GM18858 (cell line): ENCODE data around the gene SEMA4A.

ENCODE experiments used
- ATAC-seq: cut with Tn5 transposase; IDR thresholded peaks from one replicate; pipeline ENCODE4 v1.9.1; 2021; ENCODE audit not compliant: unreplicated experiment

Gene SEMA4A

GRCh38 chr1:156134716-156135435 lies 18.5 kb upstream of the SEMA4A start:
- no peak for ATAC-seq

GRCh38 chr1:156135930-156136871 lies 17.2 kb upstream of the SEMA4A start:
- ATAC-seq = no peak

DNA sequence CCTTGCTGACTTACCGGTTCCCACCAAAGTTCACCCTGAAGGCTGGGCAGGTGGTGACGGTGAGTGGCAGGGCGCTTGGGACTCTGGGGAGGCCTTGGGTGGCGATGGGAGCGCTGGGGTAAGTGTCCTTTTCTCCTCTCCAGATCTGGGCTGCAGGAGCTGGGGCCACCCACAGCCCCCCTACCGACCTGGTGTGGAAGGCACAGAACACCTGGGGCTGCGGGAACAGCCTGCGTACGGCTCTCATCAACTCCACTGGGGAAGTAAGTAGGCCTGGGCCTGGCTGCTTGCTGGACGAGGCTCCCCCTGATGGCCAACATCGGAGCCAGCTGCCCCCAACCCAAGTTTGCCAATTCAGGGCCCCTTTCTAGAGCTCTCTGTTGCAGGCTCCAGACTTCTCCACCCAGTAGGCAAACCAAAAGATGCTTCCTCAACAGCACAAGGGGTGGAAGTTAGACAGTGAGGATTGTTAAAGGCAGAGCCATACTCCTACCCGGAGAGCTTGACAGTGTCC lies 16.4 kb upstream of the SEMA4A start:
- no peak for ATAC-seq

- ATAC-seq = no peak
These were observed 14.9 kb upstream of the SEMA4A start for GRCh38 chr1:156138458-156138867.

DNA sequence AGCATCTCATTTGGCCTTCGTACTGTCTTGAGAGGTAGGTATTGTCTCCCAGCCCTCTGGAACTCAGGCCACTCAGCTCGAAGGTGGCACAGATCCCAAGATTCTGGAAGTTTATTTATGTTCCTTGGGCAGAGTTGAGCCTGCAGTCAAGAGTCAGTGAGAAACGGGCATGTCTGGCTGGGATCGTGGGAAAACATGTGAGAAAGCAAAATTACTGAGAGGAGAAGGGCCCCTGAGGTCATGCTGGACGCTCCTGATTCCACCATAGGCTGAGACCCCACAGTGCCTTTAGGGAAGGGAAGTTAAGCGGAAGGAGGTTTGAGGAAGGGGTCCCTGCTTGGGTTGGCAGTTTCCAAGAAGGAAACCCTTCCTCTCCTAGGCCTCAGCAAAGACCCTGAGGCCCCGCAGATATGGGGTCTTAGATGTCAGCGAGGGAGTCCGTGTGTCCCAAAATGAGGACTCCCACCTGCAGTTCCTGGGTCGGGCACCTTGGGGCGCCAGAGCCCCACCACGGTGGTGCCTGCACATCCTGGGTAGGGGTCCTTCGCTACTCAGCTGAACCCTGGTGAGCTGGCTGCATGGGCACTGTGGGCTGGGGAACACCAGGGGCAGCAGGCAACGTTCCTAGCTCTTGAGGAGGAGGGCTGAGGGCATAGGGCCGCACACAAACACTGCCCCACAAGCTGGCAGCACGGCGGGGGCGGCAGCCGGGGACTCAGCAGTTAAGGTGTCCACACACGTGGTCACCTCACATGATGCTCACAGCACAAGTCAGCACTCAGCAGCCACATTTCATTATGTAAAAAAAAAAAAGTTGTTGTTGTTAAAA lies 12.3 kb upstream of the SEMA4A start:
- no peak for ATAC-seq

DNA sequence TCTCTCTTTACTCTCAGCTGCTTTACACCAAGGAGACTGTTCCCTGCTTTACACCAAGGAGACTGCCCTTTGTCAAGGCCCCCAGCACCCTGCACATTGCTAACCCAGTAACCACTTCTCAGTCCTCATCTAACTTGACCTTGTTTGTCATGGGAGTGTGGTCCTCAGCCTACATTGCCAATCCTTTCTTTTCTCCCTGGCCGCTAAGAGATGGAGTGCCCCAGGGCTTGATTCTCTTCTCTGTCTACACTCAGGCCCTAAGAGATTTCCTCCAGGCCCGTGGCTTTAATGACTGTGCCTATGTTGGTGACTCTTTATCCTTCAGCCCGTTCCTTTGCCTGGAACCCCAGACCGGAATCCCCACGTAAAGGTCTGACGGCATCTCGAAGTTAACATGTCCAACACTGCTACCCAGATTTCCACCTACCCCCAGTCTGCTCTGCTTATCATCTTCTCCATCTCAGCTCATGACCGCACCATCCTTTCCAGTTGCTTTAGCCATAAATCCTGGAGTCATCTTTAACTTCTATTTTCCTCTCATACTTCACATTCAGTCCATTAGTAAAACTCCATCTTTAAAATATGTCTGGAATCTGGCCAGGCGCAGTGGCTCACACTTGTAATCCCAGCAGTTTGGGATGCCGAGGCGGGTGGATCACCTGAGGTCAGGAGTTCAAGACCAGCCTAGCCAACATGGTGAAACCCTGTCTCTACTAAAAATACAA lies 9.5 kb upstream of the SEMA4A start:
- ATAC-seq = no peak

DNA sequence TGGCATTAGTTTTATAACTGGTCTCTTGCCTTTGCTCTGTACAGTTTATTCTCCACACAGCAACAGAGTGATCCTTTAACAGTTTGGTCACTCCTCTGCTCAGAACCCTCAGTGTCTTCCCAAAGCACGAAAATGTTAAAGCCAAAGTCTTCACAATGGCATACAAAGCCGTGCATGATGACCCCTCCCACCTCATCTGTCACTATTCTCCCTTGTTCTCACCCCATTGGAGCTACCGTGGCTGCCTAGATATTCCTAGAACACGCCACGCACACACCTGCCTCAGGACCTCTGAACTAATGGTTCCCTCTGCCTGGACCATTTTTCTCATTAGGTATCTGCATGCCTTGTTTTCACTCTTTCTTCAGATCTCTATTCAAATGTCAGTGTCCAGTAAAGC lies 8.6 kb upstream of the SEMA4A start:
- no peak for ATAC-seq

- no peak for ATAC-seq
These were observed 7.8 kb upstream of the SEMA4A start for GRCh38 chr1:156145650-156146019.

- ATAC-seq = no peak
These were observed 7.2 kb upstream of the SEMA4A start for GRCh38 chr1:156146020-156146768.

DNA sequence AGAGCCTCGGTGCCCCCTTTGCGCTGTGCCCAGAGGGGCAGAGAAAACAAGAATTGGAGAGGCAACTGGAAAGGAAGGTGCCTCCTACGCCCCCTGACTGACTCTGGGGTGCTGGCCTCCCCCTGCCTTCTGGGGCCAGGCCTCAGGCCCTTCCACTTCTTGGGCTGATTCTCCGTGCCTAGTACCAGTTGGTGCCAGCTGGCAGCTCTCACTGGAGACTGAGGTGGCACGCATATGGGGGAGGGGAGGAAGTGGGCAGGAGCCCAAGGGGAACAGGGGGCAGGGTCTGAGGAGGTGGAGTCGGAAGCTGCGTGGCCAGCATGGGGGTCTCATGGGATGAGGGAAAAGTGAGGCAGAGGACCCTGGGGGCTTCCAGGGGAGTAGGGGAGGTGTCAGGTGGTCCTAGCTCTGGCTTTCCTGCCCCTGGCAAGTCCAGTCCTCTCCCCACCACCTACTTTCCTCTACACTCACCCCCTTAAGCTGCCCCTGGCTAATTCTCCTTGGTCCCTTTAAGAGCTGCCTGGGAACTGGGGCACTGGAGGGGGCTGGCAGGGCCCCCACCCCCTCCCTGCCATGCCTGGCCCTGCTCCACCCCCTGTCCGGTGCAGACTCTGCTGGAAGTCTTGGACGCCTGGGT lies 6.5 kb upstream of the SEMA4A start:
- ATAC-seq = no peak

DNA sequence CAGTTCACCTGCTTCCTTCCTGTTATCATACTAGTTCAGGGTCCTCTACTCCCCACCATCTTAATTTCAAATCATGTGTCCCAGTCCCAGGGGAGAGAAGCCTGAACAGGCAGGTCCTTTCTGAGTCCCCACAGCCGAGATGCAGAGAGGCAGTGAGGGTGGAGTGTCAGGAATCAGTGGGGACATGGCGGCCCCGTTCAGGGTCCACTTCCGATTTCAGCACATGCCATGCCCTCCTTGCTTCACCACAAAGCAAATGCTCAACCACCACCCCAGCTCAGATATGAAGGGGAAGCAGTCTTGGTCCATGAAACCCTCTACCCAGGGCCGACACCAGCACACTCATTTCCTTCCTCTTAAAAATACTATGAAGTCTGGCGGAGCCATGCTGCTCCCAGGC lies 5.2 kb upstream of the SEMA4A start:
- no peak for ATAC-seq

DNA sequence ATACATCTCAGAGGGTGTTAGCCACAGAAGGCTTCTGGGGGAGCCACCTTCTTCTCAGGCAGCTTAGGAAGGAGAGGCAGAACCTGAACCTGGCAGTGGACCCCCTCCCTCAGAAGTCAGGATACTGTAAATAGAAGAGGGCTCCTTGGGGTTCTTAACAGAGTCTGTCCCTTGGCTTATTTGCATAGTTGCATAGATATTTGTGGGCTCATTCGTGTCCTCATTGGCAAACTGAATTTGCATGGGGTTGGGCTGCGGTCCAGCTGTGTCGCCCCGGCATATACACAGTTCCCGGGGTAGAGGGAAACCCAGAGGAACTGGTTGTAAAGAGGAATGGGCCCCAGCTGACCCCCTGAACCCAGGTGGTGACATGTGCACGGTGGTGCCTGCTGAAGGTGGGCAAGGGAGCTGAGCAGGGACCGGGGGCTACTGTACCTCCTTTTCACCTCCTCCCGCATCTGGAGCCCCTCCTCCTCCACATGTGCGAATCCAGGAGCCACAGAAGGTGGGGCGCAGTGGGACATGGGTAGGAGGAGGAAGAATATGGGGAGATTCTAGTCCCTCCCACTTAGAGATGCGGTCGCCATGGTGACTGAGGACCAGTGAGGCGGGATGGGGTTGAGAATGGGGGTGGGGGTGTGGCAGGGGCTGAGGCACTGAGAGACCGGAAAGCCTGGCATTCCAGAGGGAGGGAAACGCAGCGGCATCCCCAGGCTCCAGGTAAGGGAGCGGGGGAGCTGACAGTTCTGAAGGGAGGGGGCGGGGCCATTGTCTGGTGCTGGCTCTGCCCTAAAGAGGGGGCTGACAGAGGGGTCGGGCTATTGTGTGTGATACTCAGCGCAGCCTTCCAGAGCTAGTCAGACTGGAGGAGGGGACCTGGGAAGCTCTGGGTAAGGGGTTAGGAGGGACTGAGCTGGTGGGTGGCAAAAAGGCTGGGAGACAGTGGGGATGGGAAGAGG lies 3.7 kb upstream of the SEMA4A start:
- peak; percentile 27 for ATAC-seq

DNA sequence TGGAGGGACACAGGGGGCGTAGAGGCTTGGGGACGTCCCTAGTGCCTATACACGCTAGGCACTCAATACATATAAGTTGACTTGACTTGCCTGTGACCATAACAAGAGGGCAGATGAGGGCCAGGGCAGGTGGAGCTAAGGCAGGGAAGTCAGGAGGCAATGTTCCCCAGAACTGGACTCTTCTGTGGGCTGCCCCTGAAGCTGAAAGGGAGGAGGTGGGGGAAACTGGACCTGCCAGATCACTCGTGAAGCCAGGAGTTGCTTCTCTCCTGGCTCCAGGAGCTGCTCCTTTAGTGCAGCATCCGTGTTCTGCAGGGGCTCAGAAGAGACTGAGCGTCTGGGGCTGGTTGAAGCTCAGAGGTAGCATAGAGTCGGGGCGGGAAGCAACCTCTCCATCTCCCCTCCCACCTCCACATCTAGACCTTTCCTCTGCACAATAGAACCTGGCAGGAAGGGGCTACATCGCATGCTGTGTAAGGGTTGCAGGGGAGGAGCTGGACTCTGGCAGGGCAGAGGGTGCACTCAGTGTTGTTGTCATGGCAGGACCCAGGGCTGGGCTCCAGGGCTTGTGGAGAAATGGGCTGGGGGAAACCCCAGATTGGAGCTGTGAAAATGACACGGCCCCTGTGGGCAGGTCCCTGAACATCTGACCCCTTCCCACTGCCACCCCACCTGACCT lies 2.9 kb upstream of the SEMA4A start:
- no peak for ATAC-seq

DNA sequence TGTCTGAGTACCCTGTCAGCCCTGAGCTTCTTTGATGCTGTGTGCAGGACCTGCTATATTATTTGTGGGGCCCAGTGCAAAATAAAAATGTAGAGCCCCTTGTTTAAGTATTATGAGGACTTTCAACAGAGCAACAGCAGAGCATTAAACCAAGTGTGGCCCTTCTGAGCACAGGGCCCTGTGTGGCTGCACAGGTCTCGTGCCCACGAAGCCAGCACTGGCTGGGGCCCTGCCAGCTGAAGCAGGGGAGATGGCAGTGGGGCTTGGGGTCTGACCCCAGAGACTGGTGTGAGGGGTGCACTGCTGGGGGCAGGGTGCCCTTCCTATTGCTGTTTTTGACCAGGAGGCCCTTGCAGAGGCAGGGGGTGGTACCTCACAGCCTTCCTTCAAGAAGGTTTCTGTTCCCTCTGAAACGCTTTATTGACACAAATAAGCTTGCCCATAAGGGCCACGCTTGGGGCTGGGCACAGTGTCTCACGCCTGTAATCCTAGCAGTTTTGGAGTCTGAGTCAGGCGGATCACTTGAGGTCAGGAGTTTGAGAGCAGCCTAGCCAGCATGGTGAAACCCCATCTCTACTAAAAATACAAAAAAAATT lies 2.2 kb upstream of the SEMA4A start:
- no peak for ATAC-seq

GRCh38 chr1:156152628-156153027 lies 757 bp upstream of the SEMA4A start:
- no peak for ATAC-seq

DNA sequence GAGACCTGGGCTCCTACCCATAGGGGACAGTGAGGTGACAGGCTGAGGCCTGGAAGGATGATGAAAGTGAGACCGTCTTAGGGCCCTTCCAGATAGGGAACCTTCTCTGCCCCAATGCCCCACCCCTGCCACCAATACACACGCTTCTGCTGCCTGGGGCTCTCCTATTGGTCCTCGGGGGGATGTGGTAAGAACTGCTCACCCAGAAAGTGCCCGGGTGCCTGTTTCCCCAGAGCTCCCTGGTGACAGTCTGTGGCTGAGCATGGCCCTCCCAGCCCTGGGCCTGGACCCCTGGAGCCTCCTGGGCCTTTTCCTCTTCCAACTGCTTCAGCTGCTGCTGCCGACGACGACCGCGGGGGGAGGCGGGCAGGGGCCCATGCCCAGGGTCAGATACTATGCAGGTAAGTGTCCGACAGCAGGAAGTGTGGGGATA lies 948 bp downstream of the SEMA4A start:
- peak; percentile 44 for ATAC-seq
